COR-L47 (cell line): ENCODE data around the gene CHST7.
"Not testable (repeated sequence)": the region's sequence is repeated elsewhere in the genome, so short reads cannot be mapped to it uniquely, and the experiment has no call there.

Experiments
- DNase-seq: peaks from one replicate; lab custom pipeline; 2025; lab: John Stamatoyannopoulos, UW

Gene CHST7, protein sequence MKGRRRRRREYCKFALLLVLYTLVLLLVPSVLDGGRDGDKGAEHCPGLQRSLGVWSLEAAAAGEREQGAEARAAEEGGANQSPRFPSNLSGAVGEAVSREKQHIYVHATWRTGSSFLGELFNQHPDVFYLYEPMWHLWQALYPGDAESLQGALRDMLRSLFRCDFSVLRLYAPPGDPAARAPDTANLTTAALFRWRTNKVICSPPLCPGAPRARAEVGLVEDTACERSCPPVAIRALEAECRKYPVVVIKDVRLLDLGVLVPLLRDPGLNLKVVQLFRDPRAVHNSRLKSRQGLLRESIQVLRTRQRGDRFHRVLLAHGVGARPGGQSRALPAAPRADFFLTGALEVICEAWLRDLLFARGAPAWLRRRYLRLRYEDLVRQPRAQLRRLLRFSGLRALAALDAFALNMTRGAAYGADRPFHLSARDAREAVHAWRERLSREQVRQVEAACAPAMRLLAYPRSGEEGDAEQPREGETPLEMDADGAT

GRCh38 chrX:46573331-46573891, at the start of gene CHST7:
CHST7 (plus strand) TSS chrX:46573765; CDS start chrX:46573932, 167 bp downstream.
- peak; percentile 67 for DNase-seq

DNA sequence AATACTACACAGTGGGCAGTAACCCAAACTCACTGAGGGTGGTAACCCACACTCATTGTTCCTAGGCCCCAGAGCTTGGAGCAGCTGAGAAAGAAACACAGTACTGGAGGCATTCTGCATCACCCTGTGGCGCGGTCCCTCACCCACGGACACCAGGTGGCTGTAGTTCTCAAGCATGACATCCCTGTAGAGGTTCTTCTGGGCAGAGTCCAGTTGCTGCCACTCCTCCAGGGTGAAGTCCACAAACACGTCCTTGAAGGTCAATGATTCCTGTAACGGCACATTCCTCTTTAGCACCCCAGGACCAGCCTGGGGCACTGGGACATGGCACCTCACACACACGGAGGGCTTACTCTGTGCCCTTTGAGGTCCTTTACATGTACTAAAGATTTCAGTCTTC, 44.9 kb upstream of the CHST7 start:
- DNase-seq, result not testable (repeated sequence)

- DNase-seq, result not testable (repeated sequence)
Measured at GRCh38 chrX:46529740-46530403, 43.7 kb upstream of the CHST7 start.

DNA sequence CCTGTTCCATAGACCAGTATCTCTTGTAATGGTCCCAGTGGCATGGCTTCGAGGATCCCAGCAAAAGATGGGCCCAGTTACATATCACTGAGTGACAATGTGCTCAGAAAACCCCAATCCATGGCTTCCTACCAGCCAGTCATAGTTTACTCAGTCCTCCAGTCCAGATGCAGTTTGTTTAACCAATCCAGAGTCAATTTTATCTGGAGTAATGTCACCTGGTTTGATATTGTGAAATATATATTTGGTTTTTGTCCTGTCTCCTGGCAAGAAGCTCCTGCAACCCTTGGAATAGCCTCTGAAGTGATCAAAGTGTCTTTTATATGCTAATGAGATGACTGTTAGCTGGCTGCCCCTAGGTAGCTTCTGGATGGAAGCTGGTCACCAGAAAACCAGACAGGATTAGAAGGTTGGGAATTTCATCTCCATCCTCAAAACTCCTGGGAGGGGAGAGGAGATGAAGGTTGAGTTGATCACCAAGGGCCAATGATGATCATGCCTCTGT, 43.1 kb upstream of the CHST7 start:
- DNase-seq, result not testable (repeated sequence)

DNA sequence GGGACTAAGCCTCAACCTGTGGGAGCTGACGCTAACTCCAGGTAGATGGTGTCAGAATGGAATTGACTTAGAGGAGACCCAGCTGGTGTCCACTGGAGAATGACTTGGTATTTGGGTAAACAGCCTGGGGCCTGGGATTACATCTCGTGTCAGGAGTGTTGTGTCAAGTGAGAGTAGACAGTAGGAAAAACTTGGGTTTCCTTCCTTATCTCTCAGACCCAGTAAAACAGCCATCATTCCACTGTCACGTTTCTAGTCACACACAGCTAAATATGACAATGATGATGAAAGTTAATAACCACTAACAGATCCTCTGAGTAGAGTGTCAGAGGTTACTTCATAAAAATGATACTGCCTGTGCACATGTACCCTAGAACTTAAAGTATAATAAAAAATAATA, 42.1 kb upstream of the CHST7 start:
- DNase-seq, result no peak

GRCh38 chrX:46543441-46543840, 30.1 kb upstream of the CHST7 start:
- no peak for DNase-seq

- DNase-seq, result not testable (repeated sequence)
Measured at GRCh38 chrX:46544527-46544926, 29.0 kb upstream of the CHST7 start.

DNA sequence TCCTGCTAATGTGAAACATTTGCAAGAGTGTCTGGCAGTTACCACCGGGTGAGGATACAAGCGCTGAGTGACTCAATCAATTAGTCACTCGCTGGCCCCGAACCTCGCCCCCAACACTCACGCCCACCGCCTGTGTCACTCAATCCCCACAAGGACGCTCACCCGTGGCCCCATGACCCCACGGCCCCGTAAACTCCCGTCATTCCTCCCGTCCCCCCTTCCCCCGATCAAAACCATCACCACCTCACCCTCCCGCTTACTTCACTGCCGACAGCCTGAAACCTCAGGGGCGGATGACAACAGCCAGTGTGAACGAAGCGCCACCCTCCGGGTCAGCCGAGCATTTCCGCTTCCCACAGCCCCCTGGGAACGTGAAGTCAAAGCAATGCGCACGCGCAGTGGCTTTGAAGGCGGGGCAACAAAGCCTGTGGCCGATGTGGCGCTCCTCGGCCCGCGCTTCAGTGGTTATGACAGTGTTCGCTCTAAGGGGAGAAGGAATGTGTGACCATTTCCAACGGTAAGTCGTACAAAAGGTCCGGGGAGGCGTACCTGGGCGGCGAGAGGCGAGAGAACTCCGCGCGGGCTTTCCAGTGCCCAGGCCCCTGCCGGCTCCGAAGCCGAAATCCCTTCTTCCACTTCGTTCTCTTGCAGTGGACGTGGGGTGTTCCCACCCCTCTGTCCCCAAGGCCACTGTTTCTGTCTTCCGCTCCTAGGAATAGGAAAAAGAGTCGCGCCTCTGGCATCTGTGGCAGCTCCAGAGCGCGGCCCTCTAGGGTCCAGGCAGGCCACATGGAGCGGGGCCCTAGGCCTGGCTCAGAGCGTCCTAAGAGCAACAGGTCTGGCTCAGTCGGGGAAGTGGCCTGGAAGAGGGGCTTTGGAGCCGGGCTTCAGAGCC, 28.2 kb upstream of the CHST7 start, which contains the start of gene ZNF674:
TSS of gene ZNF674 (minus strand) at position 311 of the 895 bp plus-strand sequence. CDS start 3,334 bp downstream, outside the sequence.
- peak; percentile 80 for DNase-seq

DNA sequence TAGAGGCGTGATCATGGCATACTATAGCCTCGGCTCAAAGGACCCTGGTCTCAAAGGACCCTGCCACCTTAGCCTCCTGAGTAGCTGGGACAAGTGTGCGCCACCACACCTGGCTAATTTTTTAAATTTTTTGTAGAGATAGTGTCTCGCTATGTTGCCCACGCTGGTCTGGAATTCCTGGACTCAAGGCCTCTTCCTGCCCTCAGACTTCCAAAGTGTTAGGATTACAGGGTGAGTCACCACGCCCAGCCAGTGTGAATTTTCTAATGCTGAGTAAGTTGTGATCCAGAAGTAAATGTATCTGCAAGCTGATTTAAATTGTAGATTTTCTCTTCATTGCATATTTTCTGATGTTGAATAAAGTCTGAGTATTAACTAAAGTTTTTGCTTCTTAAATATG, 25.7 kb upstream of the CHST7 start:
- no peak for DNase-seq

GRCh38 chrX:46549914-46550313, 23.7 kb upstream of the CHST7 start:
- DNase-seq, result no peak

GRCh38 chrX:46551494-46552128, 22.0 kb upstream of the CHST7 start:
- no peak for DNase-seq

DNA sequence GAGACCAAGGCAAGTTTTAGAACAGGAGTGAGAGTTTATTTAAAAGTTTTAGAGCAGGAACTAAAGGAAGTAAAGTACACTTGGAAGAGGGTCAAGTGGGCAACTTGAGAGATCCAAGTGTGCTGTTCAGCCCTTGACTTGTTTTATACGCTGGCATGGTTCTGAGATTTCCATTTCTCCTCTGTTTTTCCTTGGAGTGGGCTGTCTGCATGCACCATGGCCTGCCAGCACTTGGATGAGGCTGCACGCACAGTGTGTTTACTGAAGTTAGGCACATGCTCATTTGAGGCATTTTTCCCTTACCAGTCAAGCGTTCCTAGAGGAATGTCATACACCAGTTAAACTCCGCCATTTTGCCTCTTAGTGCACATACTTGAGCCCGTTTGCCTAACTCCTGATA, 19.6 kb upstream of the CHST7 start:
- DNase-seq, result no peak

- no peak for DNase-seq
Measured at GRCh38 chrX:46554942-46555341, 18.6 kb upstream of the CHST7 start.

DNA sequence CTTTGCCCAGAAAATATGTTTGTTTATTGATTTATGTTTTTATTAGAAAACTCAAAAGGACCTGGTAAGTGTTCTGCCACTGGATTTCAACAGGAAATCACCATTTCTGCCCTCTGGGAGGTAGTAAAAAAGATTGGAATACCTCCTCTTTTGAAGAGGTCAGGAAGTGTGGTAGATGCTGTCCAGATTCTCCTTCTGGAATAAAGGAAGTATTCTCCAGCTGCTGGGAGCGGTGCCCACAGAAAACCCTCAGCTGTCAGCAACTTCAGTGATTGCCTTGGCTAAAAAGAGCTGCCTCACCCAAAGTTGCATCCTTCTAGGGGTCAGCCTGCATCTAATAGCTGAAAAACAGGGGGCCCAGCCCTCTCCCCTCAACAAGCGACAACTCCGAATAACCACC, 14.5 kb upstream of the CHST7 start:
- no peak for DNase-seq

DNA sequence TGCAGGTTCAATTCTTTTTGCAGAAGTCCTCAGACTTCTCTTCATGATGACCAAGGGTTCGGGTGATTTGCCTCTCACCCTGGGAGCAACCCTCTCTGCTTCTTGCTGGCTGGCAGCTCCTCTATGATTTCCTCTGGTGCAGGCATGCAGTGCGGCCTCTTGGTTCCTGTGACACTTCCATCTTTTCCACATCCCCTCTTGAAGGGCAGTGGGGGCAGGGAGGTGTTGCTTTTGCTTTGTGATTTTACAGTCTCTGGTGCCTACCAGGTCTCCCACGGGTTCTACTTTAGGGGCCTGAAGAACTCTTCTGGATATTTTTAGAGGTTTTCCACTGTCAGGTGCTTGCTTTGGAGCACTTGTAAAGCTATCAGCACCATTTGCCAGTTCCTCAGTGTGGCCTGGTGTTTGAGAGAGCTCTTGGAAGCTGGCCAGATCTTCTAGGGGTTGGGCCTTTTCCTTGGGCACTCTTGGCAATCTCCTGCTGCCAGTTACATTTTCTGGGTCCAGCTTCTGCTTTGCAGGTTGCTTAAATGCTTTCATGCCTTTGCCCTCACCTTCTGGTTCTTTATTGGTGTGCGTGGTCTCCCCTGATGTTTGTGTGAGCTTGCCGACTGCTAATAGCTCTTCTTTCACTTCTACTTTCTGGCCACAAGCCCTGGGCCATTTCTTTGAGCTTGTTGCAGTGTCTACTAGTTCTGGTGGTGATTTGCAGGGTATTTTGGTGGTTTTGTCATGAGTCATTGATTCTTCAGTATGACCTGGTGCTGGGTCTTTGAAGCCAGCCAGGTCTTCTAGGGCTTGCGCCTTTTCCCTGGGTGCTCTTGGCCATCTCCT, 11.5 kb upstream of the CHST7 start:
- no peak for DNase-seq

DNA sequence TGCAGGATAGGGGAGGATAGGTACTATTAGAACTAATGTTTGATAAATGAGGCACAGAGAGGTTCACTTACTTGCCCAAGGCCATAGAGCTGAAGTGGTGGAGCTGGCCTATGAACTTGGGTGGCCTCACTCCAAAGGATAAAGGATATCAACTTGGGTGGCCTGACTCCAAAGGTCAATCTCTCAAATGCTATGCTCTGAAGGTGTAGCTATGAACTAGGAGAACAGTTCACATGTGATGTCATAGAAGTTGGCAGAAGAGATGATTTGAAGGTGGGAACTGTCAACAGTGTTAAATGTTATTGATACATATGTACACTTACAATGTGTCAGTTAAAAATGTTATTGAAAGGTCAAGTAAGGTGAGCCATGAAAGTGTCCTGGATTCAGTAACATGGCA, 6.2 kb upstream of the CHST7 start:
- DNase-seq, result no peak

- no peak for DNase-seq
Measured at GRCh38 chrX:46569621-46570020, 3.9 kb upstream of the CHST7 start.

DNA sequence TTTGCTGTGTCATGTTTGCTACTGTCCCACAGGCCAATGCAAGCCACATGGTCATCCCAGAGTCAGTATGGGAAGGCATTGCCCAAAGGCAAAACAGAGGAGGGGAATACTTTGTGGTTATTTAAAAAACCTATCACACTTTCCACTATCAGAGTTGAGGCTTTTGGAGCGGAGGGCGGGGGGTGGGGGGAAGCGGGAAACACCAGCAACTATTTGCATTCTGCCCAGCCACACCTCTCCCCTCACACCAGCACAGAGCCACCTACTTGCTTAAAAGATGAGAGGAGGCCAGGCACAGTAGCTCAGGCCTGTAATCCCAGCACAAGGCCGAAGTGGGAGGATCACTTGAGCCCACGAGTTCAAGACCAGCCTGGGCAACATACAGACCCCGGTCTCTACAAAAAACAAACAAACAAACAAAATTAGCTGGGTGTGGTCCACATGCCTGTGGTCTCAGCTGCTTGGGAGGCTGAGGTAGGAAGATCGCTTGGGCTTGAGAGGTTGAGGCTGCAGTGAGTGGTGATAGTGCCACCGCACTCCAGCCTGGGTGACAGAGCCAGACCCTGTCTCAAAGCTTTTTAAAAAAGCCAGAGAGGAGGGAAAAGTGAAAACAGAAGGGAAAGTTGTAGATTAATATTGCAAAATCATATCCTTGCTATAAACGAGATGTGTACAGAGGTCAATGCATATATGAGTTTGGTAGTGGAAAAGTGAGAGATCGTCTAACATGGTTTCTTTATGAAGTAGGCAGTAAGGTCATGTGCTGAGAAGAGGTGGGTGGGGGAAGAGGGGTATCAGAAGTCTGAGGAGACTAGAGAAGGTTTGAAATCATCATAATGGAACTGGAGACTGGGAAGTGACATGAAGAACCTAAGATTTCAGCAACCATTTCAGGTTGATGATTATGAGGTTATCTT, 1.9 kb upstream of the CHST7 start:
- DNase-seq, result no peak

DNA sequence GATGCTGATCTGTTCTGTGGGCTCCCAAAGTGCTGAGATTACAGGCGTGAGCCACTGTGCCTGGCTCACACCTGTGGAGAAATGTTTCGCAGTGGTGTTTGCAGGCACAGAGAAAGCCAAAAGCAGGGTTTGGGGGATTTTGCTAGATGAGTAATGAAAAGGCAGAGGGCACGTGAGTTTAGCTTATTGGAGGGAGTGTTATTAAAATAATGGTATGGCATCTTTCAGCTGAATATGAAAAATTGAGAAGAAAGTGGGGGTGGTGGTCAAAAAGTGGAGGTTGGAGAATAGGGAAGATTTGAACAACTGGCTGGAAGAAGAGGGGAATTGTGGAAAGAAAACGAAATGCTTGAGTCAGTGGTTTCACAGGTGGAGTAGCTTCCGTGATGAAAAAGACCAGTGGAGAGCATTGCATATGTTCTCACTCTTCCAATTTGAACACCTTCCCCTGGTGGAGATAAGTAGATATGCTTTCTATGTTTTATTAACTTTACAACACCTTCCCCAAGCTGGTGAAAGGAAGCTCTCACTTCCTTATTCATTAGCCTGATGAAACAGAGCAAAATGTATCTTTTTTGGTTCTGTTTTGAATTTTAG, 1.1 kb upstream of the CHST7 start:
- DNase-seq, result no peak
